ENCODE data around the gene CCDC127.

Gene CCDC127

DNA sequence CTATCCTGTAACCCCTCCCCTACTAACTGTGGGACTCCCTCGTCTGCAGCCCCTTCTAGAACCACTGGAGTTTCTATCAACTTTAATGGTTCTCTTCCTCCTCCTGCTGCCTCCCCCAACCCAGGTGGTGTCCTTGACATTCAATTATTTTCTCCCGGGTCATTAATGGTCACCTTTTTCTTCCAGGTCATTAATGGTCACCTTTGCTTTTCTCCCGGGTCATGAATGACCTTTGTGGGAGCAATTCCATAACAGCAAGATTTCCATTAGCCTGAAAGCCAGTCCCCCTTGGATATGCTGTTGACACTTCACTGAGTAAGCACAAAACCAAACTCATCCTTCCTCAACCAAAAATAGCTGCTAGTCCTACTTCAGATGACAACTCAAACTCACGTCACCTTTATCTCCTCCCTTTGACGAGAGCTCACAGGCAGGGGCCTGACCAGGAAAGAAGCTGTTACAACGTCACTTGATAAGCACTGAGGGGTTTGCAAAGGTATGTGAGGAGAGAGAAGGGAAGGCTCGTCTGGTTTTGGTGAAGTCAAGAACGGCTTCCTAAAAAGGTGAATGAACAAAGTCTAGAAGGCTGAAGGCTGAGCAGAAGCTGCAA, 10.9 kb downstream of the CCDC127 start:
- Histone ChIP-seq H3K9ac (ENCODE audit: low read depth, low read length) (no peak overlapping the region), H4K20me1 (ENCODE audit: insufficient read depth, low read length) (peaks cover 56% of the 10 kb centered on the region), H3K9me3 (ENCODE audit: insufficient read depth, low read length, severe bottlenecking) (no peaks in the 10 kb centered on the region), H3K4me3 (ENCODE audit: low read depth in 1 of 2, low read length in 2 of 2) (no peak overlapping the region), H3K4me1 (ENCODE audit: insufficient read depth, low read length) (no peaks in the 10 kb centered on the region), H3K27ac (ENCODE audit: low read length) (no peak overlapping the region), H3K79me2 (ENCODE audit: insufficient read depth, low read length) (peaks cover 42% of the 10 kb centered on the region), H3K27me3 (ENCODE audit: insufficient read depth, low read length, poor library complexity) (no peaks in the 10 kb centered on the region), H3K36me3 (ENCODE audit: insufficient read depth, low read length) (peaks cover 51% of the 10 kb centered on the region), H2AFZ (ENCODE audit: low read depth, low read length) (no peak overlapping the region), H3K4me2 (ENCODE audit: insufficient read depth, low read length) (no peak overlapping the region)
- no peak for TF ChIP-seq EZH2 (IDR thresholded peaks at IDR 0.05; ENCODE audit: borderline replicate concordance, low read depth, low read length, severe bottlenecking)
- TF ChIP-seq, protein P1, sequence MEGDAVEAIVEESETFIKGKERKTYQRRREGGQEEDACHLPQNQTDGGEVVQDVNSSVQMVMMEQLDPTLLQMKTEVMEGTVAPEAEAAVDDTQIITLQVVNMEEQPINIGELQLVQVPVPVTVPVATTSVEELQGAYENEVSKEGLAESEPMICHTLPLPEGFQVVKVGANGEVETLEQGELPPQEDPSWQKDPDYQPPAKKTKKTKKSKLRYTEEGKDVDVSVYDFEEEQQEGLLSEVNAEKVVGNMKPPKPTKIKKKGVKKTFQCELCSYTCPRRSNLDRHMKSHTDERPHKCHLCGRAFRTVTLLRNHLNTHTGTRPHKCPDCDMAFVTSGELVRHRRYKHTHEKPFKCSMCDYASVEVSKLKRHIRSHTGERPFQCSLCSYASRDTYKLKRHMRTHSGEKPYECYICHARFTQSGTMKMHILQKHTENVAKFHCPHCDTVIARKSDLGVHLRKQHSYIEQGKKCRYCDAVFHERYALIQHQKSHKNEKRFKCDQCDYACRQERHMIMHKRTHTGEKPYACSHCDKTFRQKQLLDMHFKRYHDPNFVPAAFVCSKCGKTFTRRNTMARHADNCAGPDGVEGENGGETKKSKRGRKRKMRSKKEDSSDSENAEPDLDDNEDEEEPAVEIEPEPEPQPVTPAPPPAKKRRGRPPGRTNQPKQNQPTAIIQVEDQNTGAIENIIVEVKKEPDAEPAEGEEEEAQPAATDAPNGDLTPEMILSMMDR (IDR thresholded peaks at IDR 0.05; ENCODE audit: borderline replicate concordance, extremely low read depth, low read length, poor library complexity, severe bottlenecking), result no peak
- no peak for ATAC-seq (ENCODE audit: insufficient read depth, low read depth)
- no peak for DNase-seq

DNA sequence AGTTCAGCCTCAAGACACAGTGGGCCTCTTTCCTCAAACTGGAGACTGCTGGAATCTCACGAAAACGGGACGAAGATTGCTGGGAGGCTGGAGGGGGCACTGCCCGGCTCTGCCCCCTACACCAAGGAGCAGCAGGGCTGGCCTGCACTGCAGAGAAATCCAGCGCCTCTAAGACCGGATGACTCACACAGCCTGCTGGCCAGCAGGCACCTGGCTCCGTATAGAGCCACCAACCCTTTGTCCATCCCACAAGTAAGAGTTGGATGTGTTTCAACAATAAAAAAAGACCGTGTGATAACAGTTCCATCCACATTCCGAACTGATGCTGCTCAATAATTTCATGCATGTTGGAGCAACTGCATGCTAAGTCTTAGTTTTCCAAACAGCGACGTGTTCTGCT, 11.5 kb downstream of the CCDC127 start:
- H3K9me3 ChIP-seq (ENCODE audit: insufficient read depth, low read length, severe bottlenecking), result no peaks in the 10 kb centered on the region
- H3K4me3 ChIP-seq (ENCODE audit: low read depth in 1 of 2, low read length in 2 of 2), result no peak overlapping the region
- H3K79me2 ChIP-seq (ENCODE audit: insufficient read depth, low read length), result peaks cover 42% of the 10 kb centered on the region
- no peak overlapping the region for H3K27ac ChIP-seq (ENCODE audit: low read length)
- H3K36me3 ChIP-seq (ENCODE audit: insufficient read depth, low read length), result peaks cover 55% of the 10 kb centered on the region
- H2AFZ ChIP-seq (ENCODE audit: low read depth, low read length), result no peak overlapping the region
- no peaks in the 10 kb centered on the region for H3K27me3 ChIP-seq (ENCODE audit: insufficient read depth, low read length, poor library complexity)
- no peak overlapping the region for H3K4me2 ChIP-seq (ENCODE audit: insufficient read depth, low read length)
- no peaks in the 10 kb centered on the region for H3K4me1 ChIP-seq (ENCODE audit: insufficient read depth, low read length)
- DNase-seq (no peak), ATAC-seq (ENCODE audit: insufficient read depth, low read depth) (no peak)
- H4K20me1 ChIP-seq (ENCODE audit: insufficient read depth, low read length), result peaks cover 61% of the 10 kb centered on the region
- TF ChIP-seq EZH2 (IDR thresholded peaks at IDR 0.05; ENCODE audit: borderline replicate concordance, low read depth, low read length, severe bottlenecking), result no peak
- TF ChIP-seq, protein P1 (IDR thresholded peaks at IDR 0.05; ENCODE audit: borderline replicate concordance, extremely low read depth, low read length, poor library complexity, severe bottlenecking), result no peak
- no peak overlapping the region for H3K9ac ChIP-seq (ENCODE audit: low read depth, low read length)

DNA sequence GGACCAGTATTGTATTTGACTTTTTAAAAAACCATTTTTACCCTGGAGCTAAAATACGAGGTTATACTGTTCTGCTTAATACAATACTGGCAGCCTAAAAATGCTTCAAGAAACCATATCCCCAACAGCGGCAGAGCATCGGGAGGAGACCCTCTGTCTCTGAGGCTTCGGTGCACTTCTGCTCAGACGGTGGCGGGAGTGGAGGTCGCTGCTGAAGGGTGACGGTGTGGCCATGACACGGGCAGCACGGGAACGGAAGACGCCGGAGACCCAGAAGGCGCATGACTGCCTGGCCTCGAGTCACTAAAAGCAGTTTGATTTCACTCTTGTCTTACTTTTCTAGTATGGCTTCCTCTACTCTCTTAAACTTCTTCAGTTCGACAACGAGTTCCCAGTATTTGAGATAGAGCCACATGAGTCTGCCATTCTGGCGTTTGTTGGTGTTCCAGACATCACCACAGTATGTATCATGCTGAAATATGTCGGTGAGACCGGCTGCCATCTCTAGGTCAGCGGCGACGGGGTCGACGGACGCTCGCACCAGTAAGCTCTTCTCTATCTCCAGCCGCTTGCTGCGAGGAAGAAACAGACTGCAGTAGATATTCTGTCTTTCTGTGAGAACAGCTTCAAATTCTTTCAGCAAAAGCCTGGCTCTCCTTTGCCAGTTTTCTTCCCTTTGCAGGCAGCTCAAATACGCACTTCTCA, 12.8 kb downstream of the CCDC127 start:
- TF ChIP-seq, protein P1 (IDR thresholded peaks at IDR 0.05; ENCODE audit: borderline replicate concordance, extremely low read depth, low read length, poor library complexity, severe bottlenecking), result no peak
- TF ChIP-seq EZH2 (IDR thresholded peaks at IDR 0.05; ENCODE audit: borderline replicate concordance, low read depth, low read length, severe bottlenecking), result no peak
- Histone ChIP-seq H3K27ac (ENCODE audit: low read length) (no peak overlapping the region), H3K36me3 (ENCODE audit: insufficient read depth, low read length) (peaks cover 55% of the 10 kb centered on the region), H3K9me3 (ENCODE audit: insufficient read depth, low read length, severe bottlenecking) (no peaks in the 10 kb centered on the region), H3K79me2 (ENCODE audit: insufficient read depth, low read length) (peaks cover 36% of the 10 kb centered on the region), H3K4me2 (ENCODE audit: insufficient read depth, low read length) (no peak overlapping the region), H4K20me1 (ENCODE audit: insufficient read depth, low read length) (peaks cover 62% of the 10 kb centered on the region), H3K4me3 (ENCODE audit: low read depth in 1 of 2, low read length in 2 of 2) (no peak overlapping the region), H2AFZ (ENCODE audit: low read depth, low read length) (no peak overlapping the region), H3K27me3 (ENCODE audit: insufficient read depth, low read length, poor library complexity) (no peaks in the 10 kb centered on the region), H3K4me1 (ENCODE audit: insufficient read depth, low read length) (no peaks in the 10 kb centered on the region), H3K9ac (ENCODE audit: low read depth, low read length) (no peak overlapping the region)
- no peak for ATAC-seq (ENCODE audit: insufficient read depth, low read depth)
- DNase-seq, result no peak
